Naive thymus-derived CD4-positive, alpha-beta T cell (primary cell): ENCODE results near the gene OR1N2. TPM values are rescaled to one million over a fixed set of nuclear protein-coding genes. Genes with fewer than 3 reads are reported as not detected.

Source experiments
- ATAC-seq: fragments of 150-1000 bp; cut with Tn5 transposase; 2 replicates; pipeline ENCODE4 v1.10.0; 2021; ENCODE audit warnings: mild to moderate bottlenecking, moderate library complexity
- CTCF ChIA-PET: fragments of 350-600 bp; sonication (Branson Sonifier 250); formaldehyde crosslinking; loops from one replicate; lab custom pipeline; 2021; ENCODE audit warnings: antibody characterized with exemption; lab: Charles Lee
- POLR2A ChIA-PET: fragments of 350-600 bp; sonication (Branson Sonifier 250); formaldehyde crosslinking; loops from one replicate; lab custom pipeline; 2021; ENCODE audit warnings: antibody characterized with exemption, inconsistent platforms; lab: Charles Lee
- DNase-seq, 9 donors: peaks; one replicate each; pipeline versions ENCODE4 v3.0.0 to v3.0.0-alpha.2; 2020 to 2022; ENCODE audit warnings: mixed read lengths in 1 of 9
- H3K27ac ChIP-seq: one replicate; pipeline ENCODE4 v1.7.0; 2013; ENCODE audit warnings: mild to moderate bottlenecking, low read depth, low read length, moderate library complexity
- H3K27me3 ChIP-seq, 2 donors: one replicate each; pipeline ENCODE4 v1.7.0; 2013; ENCODE audit warnings: low read length in 2 of 2, mild to moderate bottlenecking in 2 of 2, moderate library complexity in 2 of 2; ENCODE audit not compliant: control insufficient read depth in 2 of 2, insufficient read depth in 2 of 2
- H3K36me3 ChIP-seq, 3 experiments: 1 replicate in 2 of 3; 2 replicates in 1 of 3; pipeline ENCODE4 v1.7.0; 2013; ENCODE audit warnings: low read length in 3 of 3, mild to moderate bottlenecking in 3 of 3, moderate library complexity in 1 of 3; ENCODE audit not compliant: insufficient read depth in 3 of 3, control insufficient read depth in 2 of 3
- H3K4me1 ChIP-seq, 2 donors: one replicate each; pipeline ENCODE4 v1.7.0; 2013; ENCODE audit warnings: low read length in 2 of 2, mild to moderate bottlenecking in 2 of 2, moderate library complexity in 1 of 2; ENCODE audit not compliant: control insufficient read depth in 2 of 2, insufficient read depth in 2 of 2
- H3K4me3 ChIP-seq: 2 replicates; pipeline ENCODE4 v1.7.0; 2013; ENCODE audit warnings: mild to moderate bottlenecking, low read length
- H3K9me3 ChIP-seq, 3 experiments: 1 replicate in 2 of 3; 2 replicates in 1 of 3; pipeline ENCODE4 v1.7.0; 2013; ENCODE audit warnings: low read length in 3 of 3; ENCODE audit not compliant: control insufficient read depth in 2 of 3
- H3K27ac Mint-ChIP-seq, 9 donors: one replicate each; pipeline ENCODE4 v1.8.0; 2020 to 2022; ENCODE audit warnings: mixed read lengths in 9 of 9, mild to moderate bottlenecking in 8 of 9, moderate library complexity in 5 of 9, inconsistent platforms in 2 of 9
- H3K27me3 Mint-ChIP-seq, 5 donors: one replicate each; pipeline ENCODE4 v1.8.0; 2021 to 2022; ENCODE audit warnings: mixed read lengths in 5 of 5, mild to moderate bottlenecking in 1 of 5
- H3K36me3 Mint-ChIP-seq, 5 donors: one replicate each; pipeline ENCODE4 v1.8.0; 2020 to 2022; ENCODE audit warnings: mixed read lengths in 5 of 5, mild to moderate bottlenecking in 3 of 5, inconsistent platforms in 1 of 5
- H3K4me1 Mint-ChIP-seq, 7 donors: one replicate each; pipeline ENCODE4 v1.8.0; 2020 to 2022; ENCODE audit warnings: mixed read lengths in 7 of 7, mild to moderate bottlenecking in 3 of 7, inconsistent platforms in 1 of 7
- H3K4me3 Mint-ChIP-seq, 10 donors: one replicate each; pipeline ENCODE4 v1.8.0; 2020 to 2022; ENCODE audit warnings: mild to moderate bottlenecking in 10 of 10, mixed read lengths in 10 of 10, moderate library complexity in 6 of 10, inconsistent platforms in 2 of 10
- H3K9me3 Mint-ChIP-seq, 11 donors: one replicate each; pipeline ENCODE4 v1.8.0; 2020 to 2022; ENCODE audit warnings: mixed read lengths in 11 of 11, mild to moderate bottlenecking in 4 of 11, inconsistent platforms in 1 of 11, moderate library complexity in 1 of 11
- intact Hi-C, 2 donors: fragments of 100-400 bp; cut with micrococcal nuclease; formaldehyde crosslinking; loops; one replicate each; pipeline ENCODE4 v1.15.1; 2023
- polyA plus RNA-seq, 2 donors: library from polyadenylated mRNA; unstranded; fragments of 300-500 nt; fragmentation: Illumina TruSeq; gene quantifications; one replicate each; pipeline ENCODE4 v1.2.3, GENCODE V29; 2021
- total RNA-seq, 6 experiments: library from RNA in 5 of 6; stranded (reverse) in 5 of 6; gene quantifications; 1 replicate in 5 of 6; 2 replicates in 1 of 6; pipeline ENCODE4 v1.2.3 and lab custom pipeline; 2021 to 2026

OR1N2 gene
- total and polyA plus RNA-seq, 7 experiments from 2014 or later, result 0.85 TPM; not detected in 6

DNA sequence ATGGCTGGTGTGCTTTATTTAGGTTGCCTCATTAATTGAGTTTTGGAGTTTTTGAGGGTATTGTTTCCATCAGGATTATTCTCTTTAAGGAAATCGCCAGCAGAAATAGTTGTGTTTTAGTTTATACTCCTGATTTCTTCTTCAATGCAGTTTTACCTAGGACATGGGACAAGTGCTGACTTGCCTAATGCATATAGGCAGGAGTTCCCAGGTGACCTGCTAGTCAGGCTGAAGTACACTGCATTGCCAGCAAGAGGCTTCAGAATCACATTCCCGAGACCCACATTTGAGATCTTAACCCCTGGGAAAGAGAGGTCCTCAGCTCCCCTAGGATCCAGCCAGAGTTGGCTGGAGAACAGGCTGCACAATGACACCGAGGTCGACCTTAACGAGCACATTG, 1.5 kb upstream of the OR1N2 start:
- peaks cover 5 to 39% (median 21%) of the 10 kb centered on the region in 5 donors for H3K27me3 Mint-ChIP-seq
- Histone ChIP-seq H3K4me1 (no peaks in the 10 kb centered on the region), H3K27ac (no peak overlapping the region), H3K9me3 (no peaks in the 10 kb centered on the region), H3K36me3 (no peaks in the 10 kb centered on the region), H3K27me3 (no peaks in the 10 kb centered on the region), H3K4me3 (no peak overlapping the region)
- ATAC-seq (no peak), DNase-seq (no peak)
- intact Hi-C loops, result no loop called here
- POLR2A ChIA-PET, result no interaction called here
- H3K9me3 Mint-ChIP-seq, result peaks cover 0 to 6% (median 0%) of the 10 kb centered on the region in 11 donors
- no peak overlapping the region for H3K27ac Mint-ChIP-seq
- H3K36me3 Mint-ChIP-seq, result peaks cover 0 to 10% (median 3%) of the 10 kb centered on the region in 5 donors
- H3K4me3 Mint-ChIP-seq, result no peak overlapping the region
- CTCF ChIA-PET, result no interaction called here
- no peaks in the 10 kb centered on the region for H3K4me1 Mint-ChIP-seq

DNA sequence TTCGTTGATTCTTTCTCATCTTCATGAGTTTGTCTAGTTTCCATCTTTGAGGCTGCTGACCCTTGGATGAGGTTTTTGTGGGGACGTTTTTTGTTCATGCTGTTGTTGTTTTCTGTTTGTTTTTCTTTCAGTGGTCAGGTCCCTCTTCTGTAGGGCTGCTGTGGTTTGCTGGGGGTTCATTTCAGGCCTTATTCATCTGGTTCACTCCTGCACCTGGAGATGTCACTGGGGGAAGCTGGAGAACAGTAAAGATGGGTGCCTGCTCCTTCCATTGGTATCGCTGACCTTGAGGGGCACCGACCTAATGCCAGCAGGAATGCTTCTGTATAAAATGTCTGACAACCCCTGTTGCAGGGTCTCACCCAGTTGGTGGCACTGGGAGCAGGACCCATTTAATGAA, 8.5 kb downstream of the OR1N2 start:
- Mint-ChIP-seq H3K36me3 (peaks cover 0 to 4% (median 0%) of the 10 kb centered on the region in 5 donors), H3K4me3 (no peak overlapping the region), H3K27me3 (peaks cover 0 to 52% (median 4%) of the 10 kb centered on the region in 5 donors), H3K4me1 (peaks cover 0 to 8% (median 0%) of the 10 kb centered on the region in 7 donors), H3K27ac (no peak overlapping the region), H3K9me3 (peaks cover 4 to 27% (median 12%) of the 10 kb centered on the region in 11 donors)
- no peaks in the 10 kb centered on the region for H3K36me3 ChIP-seq
- H3K27ac ChIP-seq, result no peak overlapping the region
- no peak for DNase-seq
- H3K9me3 ChIP-seq, result no peaks in the 10 kb centered on the region
- intact Hi-C loops, result no loop called here
- ATAC-seq, result no peak
- H3K4me1 ChIP-seq, result no peaks in the 10 kb centered on the region
- ChIA-PET POLR2A (no interaction called here), CTCF (no interaction called here)
- H3K27me3 ChIP-seq, result no peaks in the 10 kb centered on the region
- no peak overlapping the region for H3K4me3 ChIP-seq

DNA sequence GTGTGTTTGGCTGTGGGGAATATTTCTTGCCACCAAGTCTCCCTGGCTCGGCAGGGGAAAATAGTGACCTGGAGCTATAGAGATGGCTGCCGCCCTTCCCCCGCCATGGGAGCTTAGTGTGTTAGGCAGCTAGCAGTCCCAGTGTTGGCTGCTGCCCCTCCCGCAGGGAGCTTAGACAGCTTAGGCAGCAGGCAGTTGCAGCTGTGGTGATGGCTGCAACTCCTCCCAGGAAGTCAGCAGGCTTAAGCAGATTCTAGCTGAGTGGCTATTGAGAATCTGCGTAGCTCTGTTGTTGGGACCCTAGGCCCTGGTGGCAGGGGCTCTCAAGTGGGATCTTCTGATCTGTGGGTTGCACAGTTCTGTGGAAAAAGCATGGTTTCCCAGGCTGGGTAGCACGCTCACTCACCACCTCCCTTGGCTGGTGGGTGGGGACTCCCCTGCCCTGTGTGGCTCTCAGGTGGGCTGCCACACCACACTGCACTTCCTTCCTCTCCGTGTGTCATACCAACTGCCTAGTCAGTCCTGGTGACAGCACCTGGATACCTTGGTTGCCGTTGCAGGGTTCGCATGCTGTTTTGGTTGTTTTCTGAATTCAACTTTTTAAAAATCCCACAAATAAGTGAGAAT, 9.3 kb downstream of the OR1N2 start:
- Histone ChIP-seq H3K27me3 (no peaks in the 10 kb centered on the region), H3K4me1 (no peaks in the 10 kb centered on the region), H3K4me3 (no peak overlapping the region), H3K36me3 (no peaks in the 10 kb centered on the region), H3K27ac (no peak overlapping the region), H3K9me3 (no peaks in the 10 kb centered on the region)
- CTCF ChIA-PET, result interaction anchor here (0.7 kb wide), 1 partner anchor 18 kb away, joined by 3 read pairs; no protein-coding TSS in a partner anchor
- POLR2A ChIA-PET, result no interaction called here
- H3K36me3 Mint-ChIP-seq, result peaks cover 0 to 4% (median 0%) of the 10 kb centered on the region in 5 donors
- ATAC-seq, result no peak
- DNase-seq, result no peak
- intact Hi-C loops, result no loop called here
- H3K4me1 Mint-ChIP-seq, result peaks cover 0 to 8% (median 0%) of the 10 kb centered on the region in 7 donors
- H3K9me3 Mint-ChIP-seq, result peaks cover 4 to 27% (median 12%) of the 10 kb centered on the region in 11 donors
- H3K4me3 Mint-ChIP-seq, result peak overlapping the region in 1 of 10 donors; percentile 53
- peaks cover 0 to 52% (median 4%) of the 10 kb centered on the region in 5 donors for H3K27me3 Mint-ChIP-seq
- H3K27ac Mint-ChIP-seq, result peak overlapping the region in 1 of 9 donors; percentile 58

DNA sequence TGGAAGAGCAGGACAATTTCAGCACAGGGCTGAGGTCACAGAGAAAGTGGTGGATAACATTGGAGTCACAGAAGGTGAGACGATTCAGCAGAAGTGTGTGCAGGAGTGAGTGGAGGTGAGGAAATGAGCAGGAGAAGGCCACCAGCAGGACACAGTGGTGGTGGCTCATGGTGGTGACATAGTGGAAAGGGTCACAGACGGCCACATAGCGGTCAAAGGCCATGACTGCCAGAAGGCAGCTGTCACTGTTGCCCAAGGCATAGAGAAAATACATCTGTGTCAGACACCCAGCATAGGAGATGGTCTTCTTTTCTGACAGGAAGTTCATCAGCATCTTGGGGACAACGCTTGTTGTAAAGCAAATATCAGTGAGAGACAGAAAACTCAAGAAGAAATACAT, 15.0 kb downstream of the OR1N2 start:
- DNase-seq, result no peak
- H3K27ac Mint-ChIP-seq, result no peak overlapping the region
- Histone ChIP-seq H3K27me3 (no peaks in the 10 kb centered on the region), H3K27ac (no peak overlapping the region), H3K4me3 (no peak overlapping the region), H3K36me3 (no peaks in the 10 kb centered on the region), H3K4me1 (no peaks in the 10 kb centered on the region), H3K9me3 (no peaks in the 10 kb centered on the region)
- intact Hi-C loops, result no loop called here
- peaks cover 0 to 5% (median 1%) of the 10 kb centered on the region in 5 donors for H3K36me3 Mint-ChIP-seq
- peaks cover 0 to 6% (median 0%) of the 10 kb centered on the region in 11 donors for H3K9me3 Mint-ChIP-seq
- no peak for ATAC-seq
- no peak overlapping the region for H3K4me3 Mint-ChIP-seq
- CTCF ChIA-PET, result no interaction called here
- H3K27me3 Mint-ChIP-seq, result peaks cover 0 to 31% (median 0%) of the 10 kb centered on the region in 5 donors
- POLR2A ChIA-PET, result no interaction called here
- peaks cover 0 to 8% (median 0%) of the 10 kb centered on the region in 7 donors for H3K4me1 Mint-ChIP-seq

DNA sequence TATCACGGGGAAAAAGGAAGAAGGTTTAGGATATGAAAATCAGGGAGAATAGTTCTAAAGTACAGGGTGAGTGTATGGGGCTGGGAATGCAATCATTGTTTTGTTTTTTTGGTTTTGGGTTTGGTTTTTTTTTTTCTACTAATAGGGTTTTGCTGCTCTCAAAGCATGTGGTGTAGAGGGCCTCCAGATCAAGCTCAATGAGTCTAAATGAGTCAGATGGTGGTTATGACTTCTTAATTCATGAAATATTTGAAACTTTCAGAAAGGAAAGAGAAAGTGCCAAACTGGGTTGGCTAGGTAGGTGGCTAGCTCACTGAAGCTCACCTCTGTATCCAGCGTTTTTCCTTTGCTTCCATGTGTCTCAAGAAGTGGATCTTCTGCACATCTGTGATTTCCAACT, 19.5 kb downstream of the OR1N2 start:
- Histone ChIP-seq H3K9me3 (no peaks in the 10 kb centered on the region), H3K4me1 (no peaks in the 10 kb centered on the region), H3K4me3 (no peak overlapping the region), H3K27me3 (no peaks in the 10 kb centered on the region), H3K27ac (no peak overlapping the region), H3K36me3 (no peaks in the 10 kb centered on the region)
- DNase-seq (no peak), ATAC-seq (no peak)
- Mint-ChIP-seq H3K9me3 (peaks cover 0 to 7% (median 2%) of the 10 kb centered on the region in 11 donors), H3K36me3 (peaks cover 0 to 12% (median 7%) of the 10 kb centered on the region in 5 donors), H3K27ac (no peak overlapping the region), H3K4me3 (no peak overlapping the region), H3K27me3 (no peaks in the 10 kb centered on the region), H3K4me1 (peaks cover 0 to 8% (median 0%) of the 10 kb centered on the region in 7 donors)
- ChIA-PET CTCF (no interaction called here), POLR2A (no interaction called here)
- intact Hi-C loops, result no loop called here

DNA sequence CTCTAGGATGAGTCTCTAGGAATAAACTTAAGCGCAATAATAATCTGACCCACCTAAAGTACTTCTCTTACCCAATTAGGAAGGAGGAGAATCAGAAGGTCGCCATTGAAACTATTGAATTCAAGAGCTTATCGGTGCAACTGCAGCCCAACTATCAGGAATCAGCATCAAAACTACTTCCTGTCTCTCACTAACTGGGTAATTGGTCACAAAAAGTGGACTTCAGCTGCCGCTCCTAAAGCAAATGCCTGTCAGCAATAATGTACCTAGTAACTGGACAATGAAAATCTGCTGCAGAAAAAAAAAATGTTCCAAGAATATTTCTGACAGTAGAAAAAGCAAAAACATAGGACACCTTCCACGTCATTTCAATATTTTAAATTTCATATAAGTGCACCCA, 27.0 kb downstream of the OR1N2 start:
- H3K9me3 ChIP-seq, result no peaks in the 10 kb centered on the region
- H3K27me3 Mint-ChIP-seq, result peaks cover 0 to 7% (median 0%) of the 10 kb centered on the region in 5 donors
- CTCF ChIA-PET, result no interaction called here
- H3K36me3 ChIP-seq, result no peaks in the 10 kb centered on the region
- POLR2A ChIA-PET, result no interaction called here
- H3K27ac Mint-ChIP-seq, result no peak overlapping the region
- H3K27ac ChIP-seq, result no peak overlapping the region
- intact Hi-C loops, result no loop called here
- no peaks in the 10 kb centered on the region for H3K27me3 ChIP-seq
- no peaks in the 10 kb centered on the region for H3K4me1 ChIP-seq
- no peak for DNase-seq
- peaks cover 0 to 13% (median 7%) of the 10 kb centered on the region in 5 donors for H3K36me3 Mint-ChIP-seq
- no peak for ATAC-seq
- H3K9me3 Mint-ChIP-seq, result peaks cover 0 to 7% (median 0%) of the 10 kb centered on the region in 11 donors
- no peaks in the 10 kb centered on the region for H3K4me1 Mint-ChIP-seq
- H3K4me3 Mint-ChIP-seq, result no peak overlapping the region
- no peak overlapping the region for H3K4me3 ChIP-seq

DNA sequence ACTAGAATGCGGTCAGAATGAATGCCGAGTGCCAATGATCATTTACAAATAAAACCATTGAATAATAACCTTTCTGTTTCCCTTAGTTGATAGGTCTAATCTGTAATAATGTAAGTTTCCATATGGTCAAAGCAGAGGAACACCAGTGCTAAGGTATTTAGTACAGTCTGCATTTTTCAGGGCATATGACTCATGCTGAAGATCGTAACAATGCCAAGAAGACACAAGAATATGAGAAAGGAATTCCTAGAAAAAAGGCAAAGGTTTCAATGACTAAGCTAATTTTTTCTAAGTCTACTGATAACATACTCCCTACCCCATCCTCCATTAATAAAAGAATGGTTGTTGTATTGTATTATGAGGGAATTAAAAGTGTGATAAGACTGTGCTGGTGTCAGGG, 27.4 kb downstream of the OR1N2 start:
- Mint-ChIP-seq H3K27me3 (peaks cover 0 to 7% (median 0%) of the 10 kb centered on the region in 5 donors), H3K4me1 (no peaks in the 10 kb centered on the region), H3K27ac (no peak overlapping the region), H3K36me3 (peaks cover 0 to 13% (median 7%) of the 10 kb centered on the region in 5 donors), H3K4me3 (no peak overlapping the region), H3K9me3 (peaks cover 0 to 7% (median 0%) of the 10 kb centered on the region in 11 donors)
- CTCF ChIA-PET, result interaction anchor here (0.6 kb wide), 1 partner anchor 18 kb away, joined by 3 read pairs; no protein-coding TSS in a partner anchor
- intact Hi-C loops, result no loop called here
- POLR2A ChIA-PET, result no interaction called here
- Histone ChIP-seq H3K9me3 (no peaks in the 10 kb centered on the region), H3K27ac (no peak overlapping the region), H3K36me3 (no peaks in the 10 kb centered on the region), H3K27me3 (no peaks in the 10 kb centered on the region), H3K4me3 (no peak overlapping the region), H3K4me1 (no peaks in the 10 kb centered on the region)
- ATAC-seq, result no peak
- DNase-seq, result no peak
